A673 (cell line): Measurements from ENCODE around the gene ZSWIM6.

Source experiments
- CTCF ChIP-seq: fragments of 300-800, 200-600 bp; sonication (generic); conservative IDR thresholded peaks from 2 replicates; pipeline ENCODE4 v1.5.1; 2017; ENCODE audit warnings: low read depth, mild to moderate bottlenecking, antibody characterized with exemption, low read length, moderate library complexity, mixed read lengths
- EZH2 ChIP-seq: fragments of 200-600 bp; sonication (generic); IDR thresholded peaks from 2 replicates; pipeline ENCODE4 v1.6.1; 2017; ENCODE audit warnings: borderline replicate concordance, low read depth, mild to moderate bottlenecking, mixed read lengths, antibody characterized with exemption, low read length; ENCODE audit not compliant: poor library complexity, severe bottlenecking

GRCh38 chr5:61595426-61595825 is 263.4 kb downstream of the ZSWIM6 start:
- TF ChIP-seq CTCF (no peak), EZH2 (no peak)
